Measurements from ENCODE around the gene HBG1. TPM values are rescaled to one million over a fixed set of nuclear protein-coding genes. Genes with fewer than 3 reads are reported as not detected.

HBG1 gene
- total RNA-seq, 2 experiments from 2014 or later: not detected

GRCh38 chr11:5252919-5253265, 3.2 kb upstream of the HBG1 start:
- H3K4me3 ChIP-seq (ENCODE audit: low read depth, low read length, poor library complexity, severe bottlenecking): no peak overlapping the region
- DNase-seq (ENCODE audit: low spot score): no peak
- no peaks in the 10 kb centered on the region for H4K20me1 ChIP-seq (ENCODE audit: insufficient read depth, low read length)
- TF ChIP-seq CTCF (conservative IDR thresholded peaks at IDR 0.05; ENCODE audit: low read length): no peak
- no peak for TF ChIP-seq EZH2phosphoT487 (IDR thresholded peaks at IDR 0.05; ENCODE audit: borderline replicate concordance, low read depth, low read length)
- H3K79me2 ChIP-seq (ENCODE audit: insufficient read depth, low read depth, low read length): no peaks in the 10 kb centered on the region
- H3K36me3 ChIP-seq (ENCODE audit: insufficient read depth, low read length): no peaks in the 10 kb centered on the region
- no peaks in the 10 kb centered on the region for H3K9me2 ChIP-seq (ENCODE audit: insufficient read depth, low read length)
- BruUV-seq (replicated peaks): no TSS peak
- intact Hi-C loops (cut with micrococcal nuclease; ENCODE audit: unreplicated experiment): no loop called here
- POLR2A ChIA-PET: no interaction called here
- no peaks in the 10 kb centered on the region for H3K9me3 ChIP-seq (ENCODE audit: low read length)
- no peak overlapping the region for H3K4me2 ChIP-seq (ENCODE audit: low read length)
- CTCF ChIA-PET (ENCODE audit: unreplicated experiment): no interaction called here
- H2AFZ ChIP-seq (ENCODE audit: low read length): no peak overlapping the region
- H3K4me1 ChIP-seq (ENCODE audit: insufficient read depth, low read length, poor library complexity, severe bottlenecking): no peaks in the 10 kb centered on the region
- no peak overlapping the region for H3K27ac ChIP-seq (ENCODE audit: low read depth, low read length, poor library complexity, severe bottlenecking)

- DNase-seq (ENCODE audit: low spot score): no peak
- H3K79me2 ChIP-seq (ENCODE audit: insufficient read depth, low read depth, low read length): no peaks in the 10 kb centered on the region
- no peaks in the 10 kb centered on the region for H3K36me3 ChIP-seq (ENCODE audit: insufficient read depth, low read length)
- intact Hi-C loops (cut with micrococcal nuclease; ENCODE audit: unreplicated experiment): no loop called here
- H3K27ac ChIP-seq (ENCODE audit: low read depth, low read length, poor library complexity, severe bottlenecking): no peak overlapping the region
- ChIA-PET POLR2A (no interaction called here), CTCF (ENCODE audit: unreplicated experiment) (no interaction called here)
- no peak overlapping the region for H2AFZ ChIP-seq (ENCODE audit: low read length)
- no peak overlapping the region for H3K4me2 ChIP-seq (ENCODE audit: low read length)
- TF ChIP-seq CTCF (conservative IDR thresholded peaks at IDR 0.05; ENCODE audit: low read length) (no peak), EZH2phosphoT487 (IDR thresholded peaks at IDR 0.05; ENCODE audit: borderline replicate concordance, low read depth, low read length) (no peak)
- no peaks in the 10 kb centered on the region for H4K20me1 ChIP-seq (ENCODE audit: insufficient read depth, low read length)
- H3K4me1 ChIP-seq (ENCODE audit: insufficient read depth, low read length, poor library complexity, severe bottlenecking): no peaks in the 10 kb centered on the region
- H3K9me3 ChIP-seq (ENCODE audit: low read length): no peaks in the 10 kb centered on the region
- no peak overlapping the region for H3K4me3 ChIP-seq (ENCODE audit: low read depth, low read length, poor library complexity, severe bottlenecking)
- BruUV-seq (replicated peaks): no TSS peak
- H3K9me2 ChIP-seq (ENCODE audit: insufficient read depth, low read length): no peaks in the 10 kb centered on the region
Observed at GRCh38 chr11:5252192-5252918, 2.7 kb upstream of the HBG1 start.

DNA sequence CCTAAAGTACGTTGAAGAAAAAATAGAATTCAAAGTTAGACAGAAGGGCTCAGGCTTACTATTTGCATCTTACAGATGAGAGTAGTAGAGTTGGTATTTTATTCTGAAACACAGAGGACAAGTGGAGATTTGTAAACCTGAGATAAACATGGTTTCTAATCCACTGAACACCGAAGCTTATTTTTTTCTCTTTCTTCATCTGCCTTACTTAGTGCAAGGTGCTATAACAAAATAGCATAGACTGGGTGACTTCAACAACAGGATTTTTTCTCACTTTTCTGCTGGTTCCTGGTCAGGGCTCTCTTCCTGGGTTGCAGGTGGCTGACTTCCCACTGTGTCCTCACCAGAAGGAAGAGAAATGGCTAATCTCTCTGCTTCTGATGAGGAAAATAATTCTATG, 2.1 kb upstream of the HBG1 start:
- POLR2A ChIA-PET: no interaction called here

More for the DNA sequence above, 2.1 kb upstream of the HBG1 start:
- no peaks in the 10 kb centered on the region for H3K4me1 ChIP-seq (ENCODE audit: insufficient read depth, low read length, poor library complexity, severe bottlenecking)
- no peak for DNase-seq (ENCODE audit: low spot score)
- no peak overlapping the region for H3K27ac ChIP-seq (ENCODE audit: low read depth, low read length, poor library complexity, severe bottlenecking)
- H2AFZ ChIP-seq (ENCODE audit: low read length): no peak overlapping the region
- TF ChIP-seq CTCF (conservative IDR thresholded peaks at IDR 0.05; ENCODE audit: low read length) (no peak), EZH2phosphoT487 (IDR thresholded peaks at IDR 0.05; ENCODE audit: borderline replicate concordance, low read depth, low read length) (no peak)
- no TSS peak for BruUV-seq (replicated peaks)
- no peaks in the 10 kb centered on the region for H4K20me1 ChIP-seq (ENCODE audit: insufficient read depth, low read length)
- no peaks in the 10 kb centered on the region for H3K36me3 ChIP-seq (ENCODE audit: insufficient read depth, low read length)
- H3K9me2 ChIP-seq (ENCODE audit: insufficient read depth, low read length): no peaks in the 10 kb centered on the region
- no peaks in the 10 kb centered on the region for H3K79me2 ChIP-seq (ENCODE audit: insufficient read depth, low read depth, low read length)
- intact Hi-C loops (cut with micrococcal nuclease; ENCODE audit: unreplicated experiment): no loop called here
- H3K4me2 ChIP-seq (ENCODE audit: low read length): no peak overlapping the region
- H3K4me3 ChIP-seq (ENCODE audit: low read depth, low read length, poor library complexity, severe bottlenecking): no peak overlapping the region
- CTCF ChIA-PET (ENCODE audit: unreplicated experiment): no interaction called here
- H3K9me3 ChIP-seq (ENCODE audit: low read length): no peaks in the 10 kb centered on the region

Data from OCI-LY7 (cell line).